ENCODE results near the gene MYDGF.
"Not testable (repeated sequence)": the region's sequence is repeated elsewhere in the genome, so short reads cannot be mapped to it uniquely, and the experiment has no call there.

The MYDGF gene

GRCh38 chr19:4669723-4670480 is at the start of gene MYDGF:
Gene MYDGF (minus strand): TSS chr19:4670342. CDS start chr19:4670334, 8 bp downstream.
- DNase-seq (ENCODE audit: low spot score): peak; percentile 100

GRCh38 chr19:4719499-4719866 is 49.3 kb upstream of the MYDGF start:
- DNase-seq (ENCODE audit: low spot score): no peak

GRCh38 chr19:4717966-4718701 is 48.0 kb upstream of the MYDGF start:
- DNase-seq (ENCODE audit: low spot score): no peak

- DNase-seq (ENCODE audit: low spot score): no peak
Observed at GRCh38 chr19:4717191-4717965, 47.2 kb upstream of the MYDGF start.

- no peak for DNase-seq (ENCODE audit: low spot score)
Observed at GRCh38 chr19:4715529-4716221, 45.5 kb upstream of the MYDGF start.

- not testable (repeated sequence) for DNase-seq (ENCODE audit: low spot score)
Observed at GRCh38 chr19:4715178-4715528, 45.0 kb upstream of the MYDGF start.

GRCh38 chr19:4714016-4714415 is 43.9 kb upstream of the MYDGF start:
- no peak for DNase-seq (ENCODE audit: low spot score)

GRCh38 chr19:4713384-4713951 is 43.3 kb upstream of the MYDGF start:
- no peak for DNase-seq (ENCODE audit: low spot score)

- no peak for DNase-seq (ENCODE audit: low spot score)
Observed at GRCh38 chr19:4712771-4713170, 42.6 kb upstream of the MYDGF start.

GRCh38 chr19:4711211-4711610 is 41.1 kb upstream of the MYDGF start:
- peak; percentile 73 for DNase-seq (ENCODE audit: low spot score)

GRCh38 chr19:4710281-4710600 is 40.1 kb upstream of the MYDGF start:
- no peak for DNase-seq (ENCODE audit: low spot score)

- no peak for DNase-seq (ENCODE audit: low spot score)
Observed at GRCh38 chr19:4709440-4710280, 39.5 kb upstream of the MYDGF start.

- no peak for DNase-seq (ENCODE audit: low spot score)
Observed at GRCh38 chr19:4707956-4708650, 38.0 kb upstream of the MYDGF start.

- DNase-seq (ENCODE audit: low spot score): no peak
Observed at GRCh38 chr19:4707322-4707721, 37.2 kb upstream of the MYDGF start.

GRCh38 chr19:4705413-4706131 is 35.4 kb upstream of the MYDGF start:
- no peak for DNase-seq (ENCODE audit: low spot score)

- no peak for DNase-seq (ENCODE audit: low spot score)
Observed at GRCh38 chr19:4704317-4704673, 34.2 kb upstream of the MYDGF start.

GRCh38 chr19:4703671-4704316 is 33.7 kb upstream of the MYDGF start:
- no peak for DNase-seq (ENCODE audit: low spot score)

GRCh38 chr19:4702764-4703163 is 32.6 kb upstream of the MYDGF start:
- DNase-seq (ENCODE audit: low spot score): no peak

GRCh38 chr19:4701557-4701956 is 31.4 kb upstream of the MYDGF start:
- no peak for DNase-seq (ENCODE audit: low spot score)

GRCh38 chr19:4700693-4700970 is 30.5 kb upstream of the MYDGF start:
- no peak for DNase-seq (ENCODE audit: low spot score)

All from D341Med (cell line).